Measurements from ENCODE around the gene LRRC14B. TPM values are rescaled to one million over a fixed set of nuclear protein-coding genes. Genes with fewer than 3 reads are reported as not detected.
A peak's percentile ranks its signal among the peaks of the same experiment; 100 is the strongest.

The LRRC14B gene
- total RNA-seq, 1 donor from 2014 or later: 8.5 TPM

GRCh38 chr5:172841-173251 is 18.4 kb upstream of the LRRC14B start:
- intact Hi-C loops (cut with DNase I): no loop called here
- peak; percentile 67 for DNase-seq (ENCODE audit: low spot score)

GRCh38 chr5:173392-174290 is 17.7 kb upstream of the LRRC14B start:
- peak; percentile 39 for DNase-seq (ENCODE audit: low spot score)
- intact Hi-C loops (cut with DNase I): no loop called here

GRCh38 chr5:174291-174600 is 17.0 kb upstream of the LRRC14B start:
- intact Hi-C loops (cut with DNase I): no loop called here
- peak; percentile 5 for DNase-seq (ENCODE audit: low spot score)

GRCh38 chr5:174876-175465 is 16.3 kb upstream of the LRRC14B start:
- peak; percentile 67 for DNase-seq (ENCODE audit: low spot score)
- intact Hi-C loops (cut with DNase I): no loop called here

GRCh38 chr5:176296-176823 is 14.9 kb upstream of the LRRC14B start:
- intact Hi-C loops (cut with DNase I): no loop called here
- no peak for DNase-seq (ENCODE audit: low spot score)

GRCh38 chr5:178110-178509 is 13.2 kb upstream of the LRRC14B start:
- DNase-seq (ENCODE audit: low spot score): no peak
- intact Hi-C loops (cut with DNase I): no loop called here

GRCh38 chr5:179401-179800 is 11.9 kb upstream of the LRRC14B start:
- intact Hi-C loops (cut with DNase I): no loop called here
- DNase-seq (ENCODE audit: low spot score): no peak

GRCh38 chr5:180286-180918 is 10.9 kb upstream of the LRRC14B start:
- intact Hi-C loops (cut with DNase I): no loop called here
- no peak for DNase-seq (ENCODE audit: low spot score)

- no peak for DNase-seq (ENCODE audit: low spot score)
- intact Hi-C loops (cut with DNase I): no loop called here
Observed at GRCh38 chr5:181160-181559, 10.1 kb upstream of the LRRC14B start.

GRCh38 chr5:181566-181965 is 9.7 kb upstream of the LRRC14B start:
- no peak for DNase-seq (ENCODE audit: low spot score)
- intact Hi-C loops (cut with DNase I): no loop called here

GRCh38 chr5:182126-182525 is 9.2 kb upstream of the LRRC14B start:
- DNase-seq (ENCODE audit: low spot score): no peak
- intact Hi-C loops (cut with DNase I): no loop called here

- DNase-seq (ENCODE audit: low spot score): no peak
- intact Hi-C loops (cut with DNase I): no loop called here
Observed at GRCh38 chr5:184471-184870, 6.8 kb upstream of the LRRC14B start.

- intact Hi-C loops (cut with DNase I): no loop called here
- no peak for DNase-seq (ENCODE audit: low spot score)
Observed at GRCh38 chr5:185095-186070, 5.9 kb upstream of the LRRC14B start.

GRCh38 chr5:186091-187041 is 4.9 kb upstream of the LRRC14B start:
- peak; percentile 72 for DNase-seq (ENCODE audit: low spot score)
- intact Hi-C loops (cut with DNase I): no loop called here

- peak; percentile 50 for DNase-seq (ENCODE audit: low spot score)
- intact Hi-C loops (cut with DNase I): no loop called here
Observed at GRCh38 chr5:187042-187431, 4.3 kb upstream of the LRRC14B start.

GRCh38 chr5:187617-188451 is 3.5 kb upstream of the LRRC14B start:
- DNase-seq (ENCODE audit: low spot score): peak; percentile 74

More at GRCh38 chr5:187617-188451, 3.5 kb upstream of the LRRC14B start:
- intact Hi-C loops (cut with DNase I): loop anchor here (2.0 kb wide), 1 partner anchor 31 kb away; the partner anchor contains the start of genes CCDC127 and SDHA
